ENCODE data around the gene STRN. TPM values are rescaled to one million over a fixed set of nuclear protein-coding genes. Genes with fewer than 3 reads are reported as not detected.

Gene STRN
- total RNA-seq, 1 experiment from 2014 or later: 37.4 TPM

DNA sequence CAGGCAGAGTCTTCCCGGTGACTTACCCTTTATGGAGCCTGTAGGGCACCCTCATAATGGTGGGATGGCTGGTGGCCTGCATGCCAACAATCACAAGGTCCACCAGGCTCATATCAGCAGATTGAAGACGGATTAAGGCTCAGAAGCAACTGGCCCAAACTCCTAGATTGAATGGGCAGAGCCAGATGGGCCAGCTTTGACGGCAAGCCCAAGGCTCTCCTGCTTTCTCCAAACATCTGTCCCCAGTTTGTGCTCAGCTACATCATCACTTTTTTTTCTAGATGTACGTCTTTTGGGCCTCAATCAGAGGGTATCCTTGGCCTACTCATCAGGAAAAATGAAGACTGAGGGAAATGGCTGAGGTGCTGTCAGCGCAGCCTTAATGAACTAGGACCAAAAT lies 155.3 kb downstream of the STRN start:
- no peaks in the 10 kb centered on the region for H3K9me3 ChIP-seq (ENCODE audit: control insufficient read depth, insufficient read depth, low read depth, low read length)
- H3K4me3 ChIP-seq (ENCODE audit: low read depth in 2 of 2, low read length in 2 of 2): no peak overlapping the region
- H3K36me3 ChIP-seq (ENCODE audit: control insufficient read depth, insufficient read depth, low read length): no peaks in the 10 kb centered on the region
- no peaks in the 10 kb centered on the region for H3K27me3 ChIP-seq (ENCODE audit: control insufficient read depth, insufficient read depth, low read length)
- ATAC-seq (no peak), DNase-seq (ENCODE audit: low read depth, low spot score) (no peak)
- ChIA-PET CTCF (no interaction called here), POLR2A (no interaction called here)
- BruUV-seq (replicated peaks): no TSS peak
- TF ChIP-seq TCF7L2 (IDR thresholded peaks at IDR 0.05; ENCODE audit: low read depth, low read length) (no peak), SIN3A (IDR thresholded peaks at IDR 0.05; ENCODE audit: borderline replicate concordance, insufficient read depth, low read depth, low read length) (no peak), POLR2AphosphoS5 (IDR thresholded peaks at IDR 0.05; ENCODE audit: low read depth, low read length) (no peak)
- TF ChIP-seq, protein P1, sequence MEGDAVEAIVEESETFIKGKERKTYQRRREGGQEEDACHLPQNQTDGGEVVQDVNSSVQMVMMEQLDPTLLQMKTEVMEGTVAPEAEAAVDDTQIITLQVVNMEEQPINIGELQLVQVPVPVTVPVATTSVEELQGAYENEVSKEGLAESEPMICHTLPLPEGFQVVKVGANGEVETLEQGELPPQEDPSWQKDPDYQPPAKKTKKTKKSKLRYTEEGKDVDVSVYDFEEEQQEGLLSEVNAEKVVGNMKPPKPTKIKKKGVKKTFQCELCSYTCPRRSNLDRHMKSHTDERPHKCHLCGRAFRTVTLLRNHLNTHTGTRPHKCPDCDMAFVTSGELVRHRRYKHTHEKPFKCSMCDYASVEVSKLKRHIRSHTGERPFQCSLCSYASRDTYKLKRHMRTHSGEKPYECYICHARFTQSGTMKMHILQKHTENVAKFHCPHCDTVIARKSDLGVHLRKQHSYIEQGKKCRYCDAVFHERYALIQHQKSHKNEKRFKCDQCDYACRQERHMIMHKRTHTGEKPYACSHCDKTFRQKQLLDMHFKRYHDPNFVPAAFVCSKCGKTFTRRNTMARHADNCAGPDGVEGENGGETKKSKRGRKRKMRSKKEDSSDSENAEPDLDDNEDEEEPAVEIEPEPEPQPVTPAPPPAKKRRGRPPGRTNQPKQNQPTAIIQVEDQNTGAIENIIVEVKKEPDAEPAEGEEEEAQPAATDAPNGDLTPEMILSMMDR (IDR thresholded peaks at IDR 0.05): no peak
- TF ChIP-seq, protein P2, sequence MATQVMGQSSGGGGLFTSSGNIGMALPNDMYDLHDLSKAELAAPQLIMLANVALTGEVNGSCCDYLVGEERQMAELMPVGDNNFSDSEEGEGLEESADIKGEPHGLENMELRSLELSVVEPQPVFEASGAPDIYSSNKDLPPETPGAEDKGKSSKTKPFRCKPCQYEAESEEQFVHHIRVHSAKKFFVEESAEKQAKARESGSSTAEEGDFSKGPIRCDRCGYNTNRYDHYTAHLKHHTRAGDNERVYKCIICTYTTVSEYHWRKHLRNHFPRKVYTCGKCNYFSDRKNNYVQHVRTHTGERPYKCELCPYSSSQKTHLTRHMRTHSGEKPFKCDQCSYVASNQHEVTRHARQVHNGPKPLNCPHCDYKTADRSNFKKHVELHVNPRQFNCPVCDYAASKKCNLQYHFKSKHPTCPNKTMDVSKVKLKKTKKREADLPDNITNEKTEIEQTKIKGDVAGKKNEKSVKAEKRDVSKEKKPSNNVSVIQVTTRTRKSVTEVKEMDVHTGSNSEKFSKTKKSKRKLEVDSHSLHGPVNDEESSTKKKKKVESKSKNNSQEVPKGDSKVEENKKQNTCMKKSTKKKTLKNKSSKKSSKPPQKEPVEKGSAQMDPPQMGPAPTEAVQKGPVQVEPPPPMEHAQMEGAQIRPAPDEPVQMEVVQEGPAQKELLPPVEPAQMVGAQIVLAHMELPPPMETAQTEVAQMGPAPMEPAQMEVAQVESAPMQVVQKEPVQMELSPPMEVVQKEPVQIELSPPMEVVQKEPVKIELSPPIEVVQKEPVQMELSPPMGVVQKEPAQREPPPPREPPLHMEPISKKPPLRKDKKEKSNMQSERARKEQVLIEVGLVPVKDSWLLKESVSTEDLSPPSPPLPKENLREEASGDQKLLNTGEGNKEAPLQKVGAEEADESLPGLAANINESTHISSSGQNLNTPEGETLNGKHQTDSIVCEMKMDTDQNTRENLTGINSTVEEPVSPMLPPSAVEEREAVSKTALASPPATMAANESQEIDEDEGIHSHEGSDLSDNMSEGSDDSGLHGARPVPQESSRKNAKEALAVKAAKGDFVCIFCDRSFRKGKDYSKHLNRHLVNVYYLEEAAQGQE (IDR thresholded peaks at IDR 0.05; ENCODE audit: insufficient read depth in 1 of 2, low read depth in 2 of 2, low read length in 1 of 2): no peak
- H3K4me1 ChIP-seq (ENCODE audit: control insufficient read depth, insufficient read depth, low read length): no peaks in the 10 kb centered on the region
- no peak overlapping the region for H3K27ac ChIP-seq (ENCODE audit: low read length)
- in situ Hi-C loops (cut with HindIII; ENCODE audit: low pct_unique_long_range_greater_than_20kb, low sequenced_read_pairs): no loop called here
- intact Hi-C loops (cut with micrococcal nuclease; ENCODE audit: unreplicated experiment): no loop called here

DNA sequence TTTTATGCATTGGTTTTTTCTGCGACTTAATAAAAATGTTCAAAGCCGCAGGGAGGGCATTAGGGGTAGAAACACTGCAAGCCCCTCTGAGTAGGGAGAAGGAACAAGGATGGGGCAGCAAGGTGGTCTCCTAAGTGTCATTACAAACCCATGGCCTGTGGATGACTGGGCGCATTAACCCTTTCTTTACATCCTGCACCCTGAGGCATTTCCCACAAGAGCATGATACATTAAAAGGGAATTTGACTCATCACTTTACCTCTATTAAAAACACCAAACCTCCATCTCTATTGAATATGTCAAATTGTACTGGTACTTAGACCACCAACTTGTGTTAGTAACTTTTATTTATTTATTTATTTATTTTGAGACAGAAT lies 157.3 kb downstream of the STRN start:
- Histone ChIP-seq H3K4me1 (ENCODE audit: control insufficient read depth, insufficient read depth, low read length) (no peaks in the 10 kb centered on the region), H3K9me3 (ENCODE audit: control insufficient read depth, insufficient read depth, low read depth, low read length) (no peaks in the 10 kb centered on the region), H3K27me3 (ENCODE audit: control insufficient read depth, insufficient read depth, low read length) (no peaks in the 10 kb centered on the region), H3K27ac (ENCODE audit: low read length) (no peak overlapping the region), H3K4me3 (ENCODE audit: low read depth in 2 of 2, low read length in 2 of 2) (no peak overlapping the region), H3K36me3 (ENCODE audit: control insufficient read depth, insufficient read depth, low read length) (no peaks in the 10 kb centered on the region)
- DNase-seq (ENCODE audit: low read depth, low spot score) (no peak), ATAC-seq (no peak)
- no TSS peak for BruUV-seq (replicated peaks)
- ChIA-PET CTCF (no interaction called here), POLR2A (no interaction called here)
- intact Hi-C loops (cut with micrococcal nuclease; ENCODE audit: unreplicated experiment): no loop called here
- TF ChIP-seq TCF7L2 (IDR thresholded peaks at IDR 0.05; ENCODE audit: low read depth, low read length) (no peak), SIN3A (IDR thresholded peaks at IDR 0.05; ENCODE audit: borderline replicate concordance, insufficient read depth, low read depth, low read length) (no peak)
- TF ChIP-seq, protein P2 (IDR thresholded peaks at IDR 0.05; ENCODE audit: insufficient read depth in 1 of 2, low read depth in 2 of 2, low read length in 1 of 2): no peak
- in situ Hi-C loops (cut with HindIII; ENCODE audit: low pct_unique_long_range_greater_than_20kb, low sequenced_read_pairs): no loop called here
